GM12892 (cell line): ENCODE data around the gene SDHA.

ENCODE experiments used
- POLR2A ChIP-seq: IDR thresholded peaks from 2 replicates; pipeline ENCODE4 v1.6.1; 2011; ENCODE audit warnings: low read depth, low read length, control low read depth
- POLR2AphosphoS5 ChIP-seq: IDR thresholded peaks from 2 replicates; pipeline ENCODE4 v1.6.1; 2011; ENCODE audit warnings: low read depth, low read length, control low read depth
- TAF1 ChIP-seq: IDR thresholded peaks from 2 replicates; pipeline ENCODE4 v1.6.1; 2011; ENCODE audit warnings: low read depth, mild to moderate bottlenecking, control low read depth, low read length, borderline replicate concordance

GRCh38 chr5:191036-191948 lies 26.8 kb upstream of the SDHA start, which contains the start of gene LRRC14B:
- TF ChIP-seq POLR2A (no peak), TAF1 (no peak), POLR2AphosphoS5 (no peak)
